Keratinocyte (primary cell): ENCODE data around the gene KLHL22. TPM values are rescaled to one million over a fixed set of nuclear protein-coding genes. Genes with fewer than 3 reads are reported as not detected.

Source experiments
- DNase-seq: peaks from one replicate; pipeline ENCODE4 v3.0.0-alpha.2; 2011; ENCODE audit warnings: low read depth, missing footprints, low spot score
- FAIRE-seq: peaks from 2 replicates; lab custom pipeline; 2011; peaks lifted over from hg19 to GRCh38; lab: Jason Lieb, UNC
- H2AFZ ChIP-seq: 2 replicates; pipeline ENCODE4 v1.6.0; 2012; ENCODE audit warnings: low read length, control low read depth, inconsistent platforms; ENCODE audit not compliant: control insufficient read depth
- H3K27ac ChIP-seq: 2 replicates; pipeline ENCODE4 v1.5.1; 2011; ENCODE audit warnings: low read length; ENCODE audit not compliant: control insufficient read depth, insufficient read depth
- H3K27me3 ChIP-seq: 3 replicates; pipeline ENCODE4 v1.6.0; 2011; ENCODE audit warnings: low read length; ENCODE audit not compliant: control insufficient read depth, insufficient read depth; ENCODE audit errors: extremely low read depth
- H3K36me3 ChIP-seq, 2 experiments: 2 replicates in 1 of 2; 3 replicates in 1 of 2; pipeline ENCODE4 v1.5.1; 2011; ENCODE audit warnings: low read length in 2 of 2, mild to moderate bottlenecking in 1 of 2; ENCODE audit not compliant: control insufficient read depth in 2 of 2, insufficient read depth in 2 of 2; ENCODE audit errors: extremely low read depth in 1 of 2
- H3K4me1 ChIP-seq: 3 replicates; pipeline ENCODE4 v1.5.1; 2011; ENCODE audit warnings: low read length; ENCODE audit not compliant: control insufficient read depth, insufficient read depth; ENCODE audit errors: extremely low read depth
- H3K4me2 ChIP-seq: 3 replicates; pipeline ENCODE4 v1.6.0; 2011; ENCODE audit warnings: low read depth, low read length; ENCODE audit not compliant: control insufficient read depth, insufficient read depth; ENCODE audit errors: extremely low read depth
- H3K4me3 ChIP-seq, 3 experiments: fragments of 200-600 bp in 1 of 3; sonication (generic) in 1 of 3; 2 replicates in 2 of 3; 3 replicates in 1 of 3; pipeline ENCODE4 v1.5.1; 2011 to 2016; ENCODE audit warnings: low read length in 3 of 3, mild to moderate bottlenecking in 3 of 3, control low read depth in 2 of 3, inconsistent platforms in 1 of 3, low read depth in 1 of 3, mixed read lengths in 1 of 3, mixed run types in 1 of 3, moderate library complexity in 1 of 3; ENCODE audit not compliant: control insufficient read depth in 2 of 3, insufficient read depth in 2 of 3; ENCODE audit errors: extremely low read depth in 1 of 3
- H3K79me2 ChIP-seq: 2 replicates; pipeline ENCODE4 v1.6.0; 2012; ENCODE audit warnings: low read length; ENCODE audit not compliant: control insufficient read depth, insufficient read depth
- H3K9ac ChIP-seq: 3 replicates; pipeline ENCODE4 v1.6.0; 2011; ENCODE audit warnings: low read length; ENCODE audit not compliant: control insufficient read depth, insufficient read depth; ENCODE audit errors: extremely low read depth
- H3K9me1 ChIP-seq: 3 replicates; pipeline ENCODE4 v1.6.0; 2011; ENCODE audit warnings: low read length; ENCODE audit not compliant: control insufficient read depth, insufficient read depth; ENCODE audit errors: extremely low read depth
- H3K9me3 ChIP-seq: 2 replicates; pipeline ENCODE4 v1.5.1; 2012; ENCODE audit warnings: low read depth, low read length; ENCODE audit not compliant: control insufficient read depth
- H4K20me1 ChIP-seq: 3 replicates; pipeline ENCODE4 v1.6.0; 2011; ENCODE audit warnings: low read length; ENCODE audit not compliant: control insufficient read depth, insufficient read depth; ENCODE audit errors: extremely low read depth
- CTCF ChIP-seq, 3 experiments: IDR thresholded peaks in 1 of 3; conservative IDR thresholded peaks in 1 of 3; optimal IDR thresholded peaks in 1 of 3; 2 replicates in 2 of 3; 3 replicates in 1 of 3; pipeline versions ENCODE3 to v1.5.1; 2011; ENCODE audit warnings: low read length in 3 of 3, mild to moderate bottlenecking in 3 of 3, moderate library complexity in 2 of 3, control low read depth in 1 of 3, inconsistent platforms in 1 of 3; ENCODE audit not compliant: insufficient read depth in 2 of 3; ENCODE audit errors: extremely low read depth in 1 of 3
- EZH2 ChIP-seq: IDR thresholded peaks from one replicate; pipeline ENCODE4 v1.6.1; 2012; ENCODE audit warnings: inconsistent platforms, mild to moderate bottlenecking, low read length, moderate library complexity
- dilution Hi-C: fragments of 300-500 bp; cut with MboI; formaldehyde crosslinking; loops from one replicate; pipeline ENCODE4 v1.7.0; 2020; ENCODE audit warnings: low sequenced_read_pairs; ENCODE audit not compliant: extremely low pct_ligation_motif_present
- polyA plus RNA-seq, 5 experiments: library from polyadenylated mRNA; depleted of rRNA in 3 of 5; stranded (reverse) in 3 of 5; stranded (forward) in 1 of 5; unstranded in 1 of 5; fragments of >200 nt; gene quantifications; 1 replicate in 1 of 5; 2 replicates in 3 of 5; 3 replicates in 1 of 5; pipeline versions ENCODE4 v1.2.1 to v1.2.3, GENCODE V29; 2011 to 2012; ENCODE audit warnings: missing spikeins in 2 of 5, low read depth in 1 of 5, low replicate concordance in 1 of 5

The KLHL22 gene
- polyA plus RNA-seq, 1 donor (not counting 4 experiments of a cell fraction or from before 2014, with no cell fraction given): 9.3 TPM

DNA sequence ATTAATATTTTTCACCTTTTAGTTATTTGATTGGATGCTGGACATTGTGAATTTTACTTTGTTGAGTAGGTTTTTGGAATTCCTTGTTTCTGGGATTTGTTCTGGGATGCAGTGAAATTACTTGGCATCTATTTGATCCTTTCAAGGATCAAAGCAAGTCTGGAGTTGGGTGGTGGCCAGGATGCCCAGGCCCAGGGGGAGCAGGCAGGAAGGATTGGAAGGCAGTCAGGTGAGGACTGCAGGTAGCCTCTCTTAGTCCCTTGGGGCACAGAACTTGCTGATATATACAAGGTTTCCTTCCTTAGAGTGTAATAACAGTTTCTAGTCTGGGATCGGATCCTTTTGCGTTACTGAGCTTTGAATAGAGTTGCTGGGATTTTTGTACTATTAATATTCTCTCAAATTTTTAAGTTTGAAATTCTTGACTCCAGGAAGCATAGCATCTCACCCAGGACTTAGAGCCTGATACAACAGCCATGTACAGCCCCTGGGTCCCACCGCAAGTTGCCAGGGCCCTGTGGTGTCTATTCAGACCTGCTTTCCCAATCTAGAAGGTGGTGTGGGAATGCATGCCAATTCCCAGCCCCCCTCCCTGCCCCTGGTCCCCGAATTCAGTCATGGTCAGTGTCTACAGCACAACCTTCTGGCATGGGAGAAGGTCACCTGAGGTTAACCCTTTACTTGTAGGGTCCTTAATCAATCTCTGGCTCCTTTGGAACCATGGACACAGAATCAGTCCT lies 95.6 kb downstream of the KLHL22 start:
- Histone ChIP-seq H3K9me3 (no peaks in the 10 kb centered on the region), H3K4me2 (no peak overlapping the region), H3K9me1 (no peaks in the 10 kb centered on the region), H3K4me1 (peaks cover 2% of the 10 kb centered on the region), H4K20me1 (no peaks in the 10 kb centered on the region), H3K27me3 (no peaks in the 10 kb centered on the region), H3K27ac (no peak overlapping the region), H3K36me3 (peaks cover 6 to 7% of the 10 kb centered on the region in 2 experiments), H2AFZ (no peak overlapping the region), H3K4me3 (no peak overlapping the region), H3K79me2 (peaks cover 7% of the 10 kb centered on the region), H3K9ac (no peak overlapping the region)
- dilution Hi-C loops: no loop called here
- no peak for TF ChIP-seq EZH2
- no peak for TF ChIP-seq CTCF (optimal IDR thresholded peaks at IDR 0.05 in 1 of 3, IDR thresholded peaks at IDR 0.05 in 1 of 3, conservative IDR thresholded peaks at IDR 0.05 in 1 of 3; ENCODE audit: extremely low read depth in 1 of 3, insufficient read depth in 2 of 3, low read length in 3 of 3)
- FAIRE-seq (no peak), DNase-seq (no peak)

GRCh38 chr22:20398420-20398819 lies 97.2 kb downstream of the KLHL22 start:
- Histone ChIP-seq H3K9ac (no peak overlapping the region), H3K4me2 (no peak overlapping the region), H2AFZ (no peak overlapping the region), H3K4me3 (no peak overlapping the region), H4K20me1 (no peaks in the 10 kb centered on the region), H3K79me2 (peaks cover 11% of the 10 kb centered on the region), H3K4me1 (peaks cover 6% of the 10 kb centered on the region), H3K27me3 (no peaks in the 10 kb centered on the region), H3K27ac (no peak overlapping the region), H3K9me1 (no peaks in the 10 kb centered on the region), H3K36me3 (peaks cover 2 to 7% of the 10 kb centered on the region in 2 experiments), H3K9me3 (no peaks in the 10 kb centered on the region)
- DNase-seq: no peak
- no peak for FAIRE-seq
- dilution Hi-C loops: no loop called here
- TF ChIP-seq EZH2 (no peak), CTCF (optimal IDR thresholded peaks at IDR 0.05 in 1 of 3, IDR thresholded peaks at IDR 0.05 in 1 of 3, conservative IDR thresholded peaks at IDR 0.05 in 1 of 3; ENCODE audit: extremely low read depth in 1 of 3, insufficient read depth in 2 of 3, low read length in 3 of 3) (no peak)
